ENCODE measurements around the gene CHID1. TPM values are rescaled to one million over a fixed set of nuclear protein-coding genes. Genes with fewer than 3 reads are reported as not detected.

Gene CHID1
- total RNA-seq, 1 donor from 2014 or later, result 88.3 TPM

- H3K27ac Mint-ChIP-seq, result no peak overlapping the region
- H3K4me3 Mint-ChIP-seq, result no peak overlapping the region
- H3K4me1 Mint-ChIP-seq, result peaks cover 22% of the 10 kb centered on the region
- no peak for DNase-seq (ENCODE audit: low spot score in 2 of 2, unreplicated experiment in 2 of 2)
- no peaks in the 10 kb centered on the region for H3K27me3 Mint-ChIP-seq (ENCODE audit: low read depth)
- H3K9me3 Mint-ChIP-seq, result no peaks in the 10 kb centered on the region
- no peak for TF ChIP-seq CTCF (IDR thresholded peaks at IDR 0.05; ENCODE audit: unreplicated experiment)
- H3K36me3 Mint-ChIP-seq, result no peaks in the 10 kb centered on the region
Observed at GRCh38 chr11:838441-839279, 72.0 kb downstream of the CHID1 start.

- no peak overlapping the region for H3K27ac Mint-ChIP-seq
- DNase-seq (ENCODE audit: low spot score in 2 of 2, unreplicated experiment in 2 of 2), result no peak
- no peak for TF ChIP-seq CTCF (IDR thresholded peaks at IDR 0.05; ENCODE audit: unreplicated experiment)
- H3K4me1 Mint-ChIP-seq, result peaks cover 21% of the 10 kb centered on the region
- no peak overlapping the region for H3K4me3 Mint-ChIP-seq
- H3K36me3 Mint-ChIP-seq, result no peaks in the 10 kb centered on the region
- no peaks in the 10 kb centered on the region for H3K27me3 Mint-ChIP-seq (ENCODE audit: low read depth)
- no peaks in the 10 kb centered on the region for H3K9me3 Mint-ChIP-seq
Observed at GRCh38 chr11:837990-838307, 72.7 kb downstream of the CHID1 start.

GRCh38 chr11:837189-837989, 73.2 kb downstream of the CHID1 start:
- Mint-ChIP-seq H3K4me3 (no peak overlapping the region), H3K36me3 (no peaks in the 10 kb centered on the region), H3K27ac (no peak overlapping the region), H3K4me1 (peaks cover 21% of the 10 kb centered on the region), H3K27me3 (ENCODE audit: low read depth) (peaks cover under 1% of the 10 kb centered on the region), H3K9me3 (no peaks in the 10 kb centered on the region)
- no peak for DNase-seq (ENCODE audit: low spot score in 2 of 2, unreplicated experiment in 2 of 2)
- TF ChIP-seq CTCF (IDR thresholded peaks at IDR 0.05; ENCODE audit: unreplicated experiment), result no peak

GRCh38 chr11:836700-837099, 73.9 kb downstream of the CHID1 start:
- peaks cover 8% of the 10 kb centered on the region for H3K27me3 Mint-ChIP-seq (ENCODE audit: low read depth)
- H3K9me3 Mint-ChIP-seq, result no peaks in the 10 kb centered on the region
- DNase-seq (ENCODE audit: low spot score in 2 of 2, unreplicated experiment in 2 of 2), result no peak
- no peaks in the 10 kb centered on the region for H3K36me3 Mint-ChIP-seq
- H3K4me3 Mint-ChIP-seq, result no peak overlapping the region
- H3K27ac Mint-ChIP-seq, result no peak overlapping the region
- TF ChIP-seq CTCF (IDR thresholded peaks at IDR 0.05; ENCODE audit: unreplicated experiment), result no peak
- H3K4me1 Mint-ChIP-seq, result peaks cover 27% of the 10 kb centered on the region

- H3K4me1 Mint-ChIP-seq, result peaks cover 29% of the 10 kb centered on the region
- peaks cover 12% of the 10 kb centered on the region for H3K27me3 Mint-ChIP-seq (ENCODE audit: low read depth)
- H3K4me3 Mint-ChIP-seq, result no peak overlapping the region
- H3K36me3 Mint-ChIP-seq, result no peaks in the 10 kb centered on the region
- TF ChIP-seq CTCF (IDR thresholded peaks at IDR 0.05; ENCODE audit: unreplicated experiment), result no peak
- no peak for DNase-seq (ENCODE audit: low spot score in 2 of 2, unreplicated experiment in 2 of 2)
- no peak overlapping the region for H3K27ac Mint-ChIP-seq
- no peaks in the 10 kb centered on the region for H3K9me3 Mint-ChIP-seq
Observed at GRCh38 chr11:836274-836673, 74.3 kb downstream of the CHID1 start.
